Osteocyte (in vitro differentiated cells): ENCODE measurements around the gene MTERF4. TPM values are rescaled to one million over a fixed set of nuclear protein-coding genes. Genes with fewer than 3 reads are reported as not detected.

Experiments
- DNase-seq: peaks from one replicate; pipeline ENCODE4 v3.0.0; 2021; ENCODE audit warnings: mixed read lengths; ENCODE audit not compliant: unreplicated experiment; ENCODE audit errors: extremely low spot score
- H3K27ac Mint-ChIP-seq: one replicate; pipeline ENCODE4 v1.8.0; 2021; ENCODE audit warnings: mild to moderate bottlenecking, mixed read lengths; ENCODE audit not compliant: unreplicated experiment
- H3K27me3 Mint-ChIP-seq: one replicate; pipeline ENCODE4 v1.8.0; 2021; ENCODE audit warnings: mixed read lengths; ENCODE audit not compliant: unreplicated experiment
- H3K36me3 Mint-ChIP-seq: one replicate; pipeline ENCODE4 v1.8.0; 2021; ENCODE audit warnings: mixed read lengths; ENCODE audit not compliant: unreplicated experiment
- H3K4me1 Mint-ChIP-seq: one replicate; pipeline ENCODE4 v1.8.0; 2021; ENCODE audit warnings: mixed read lengths; ENCODE audit not compliant: unreplicated experiment
- H3K4me3 Mint-ChIP-seq: one replicate; pipeline ENCODE4 v1.8.0; 2021; ENCODE audit warnings: mild to moderate bottlenecking, moderate library complexity, mixed read lengths; ENCODE audit not compliant: unreplicated experiment
- H3K9me3 Mint-ChIP-seq: one replicate; pipeline ENCODE4 v1.8.0; 2021; ENCODE audit warnings: mixed read lengths; ENCODE audit not compliant: unreplicated experiment
- long read RNA-seq: library from polyadenylated mRNA; unstranded; transcript quantifications from one replicate; pipeline ENCODE4 v2.0.0, GENCODE V29; 2021
- total RNA-seq: library from RNA; stranded (reverse); gene quantifications from 2 replicates; pipeline ENCODE4 v1.2.1, GENCODE V29; 2021
- TF ChIP-seq, protein P1 (sequence below): fragments of 200-600 bp; sonication (generic); IDR thresholded peaks from 2 replicates; pipeline ENCODE4 v1.5.0; 2021; ENCODE audit warnings: antibody characterized with exemption, mild to moderate bottlenecking, moderate library complexity

Gene MTERF4, protein sequence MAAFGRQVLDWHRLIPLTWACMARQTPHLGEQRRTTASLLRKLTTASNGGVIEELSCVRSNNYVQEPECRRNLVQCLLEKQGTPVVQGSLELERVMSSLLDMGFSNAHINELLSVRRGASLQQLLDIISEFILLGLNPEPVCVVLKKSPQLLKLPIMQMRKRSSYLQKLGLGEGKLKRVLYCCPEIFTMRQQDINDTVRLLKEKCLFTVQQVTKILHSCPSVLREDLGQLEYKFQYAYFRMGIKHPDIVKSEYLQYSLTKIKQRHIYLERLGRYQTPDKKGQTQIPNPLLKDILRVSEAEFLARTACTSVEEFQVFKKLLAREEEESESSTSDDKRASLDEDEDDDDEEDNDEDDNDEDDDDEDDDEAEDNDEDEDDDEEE
- 32.4 and 36.8 TPM in 2 replicates for total RNA-seq
- long read RNA-seq, transcript MTERF4-202 (4 exons, 1,637 nt) = major isoform, 205 of 241 reads
- long read RNA-seq, transcript MTERF4-204 (3 exons, 802 nt) = minor isoform, 11 of 241 reads
- long read RNA-seq, partial matches to known transcripts = 4 of 241 reads
- long read RNA-seq, other reads (novel, unspliced or antisense) = 16 of 241 reads

DNA sequence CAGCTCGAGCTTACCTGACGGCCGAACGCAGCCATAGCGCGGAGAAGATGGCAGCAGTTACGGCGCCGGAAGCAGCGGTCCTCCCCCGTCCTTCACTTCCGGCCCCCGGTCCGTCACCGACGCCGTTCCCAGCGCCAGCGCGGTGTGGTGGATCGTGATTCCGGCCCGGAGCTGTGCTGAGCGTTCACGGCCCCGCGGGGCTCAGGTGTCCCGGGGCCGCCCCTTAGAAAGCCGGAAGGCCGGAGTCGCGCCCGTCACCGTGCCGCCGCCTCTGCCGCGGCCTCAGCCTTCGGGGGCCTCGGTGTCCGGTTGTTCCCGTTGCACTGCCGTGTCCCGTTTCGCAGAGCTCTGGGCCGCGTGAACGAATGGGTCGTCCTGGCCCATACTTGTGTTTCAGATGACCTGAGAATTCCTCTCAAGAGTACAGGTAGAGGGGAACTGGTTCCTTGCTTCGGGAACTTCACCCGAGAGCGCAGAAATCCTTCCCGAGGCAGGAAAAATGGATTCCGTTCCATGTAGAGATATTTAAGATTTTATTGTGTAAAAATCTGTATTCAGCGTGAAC is at the start of gene MTERF4:
Gene MTERF4 (minus strand): TSS at position 49 of the 565 bp plus-strand sequence. CDS start 14 bp downstream, at position 35.
- TF ChIP-seq, protein P1, sequence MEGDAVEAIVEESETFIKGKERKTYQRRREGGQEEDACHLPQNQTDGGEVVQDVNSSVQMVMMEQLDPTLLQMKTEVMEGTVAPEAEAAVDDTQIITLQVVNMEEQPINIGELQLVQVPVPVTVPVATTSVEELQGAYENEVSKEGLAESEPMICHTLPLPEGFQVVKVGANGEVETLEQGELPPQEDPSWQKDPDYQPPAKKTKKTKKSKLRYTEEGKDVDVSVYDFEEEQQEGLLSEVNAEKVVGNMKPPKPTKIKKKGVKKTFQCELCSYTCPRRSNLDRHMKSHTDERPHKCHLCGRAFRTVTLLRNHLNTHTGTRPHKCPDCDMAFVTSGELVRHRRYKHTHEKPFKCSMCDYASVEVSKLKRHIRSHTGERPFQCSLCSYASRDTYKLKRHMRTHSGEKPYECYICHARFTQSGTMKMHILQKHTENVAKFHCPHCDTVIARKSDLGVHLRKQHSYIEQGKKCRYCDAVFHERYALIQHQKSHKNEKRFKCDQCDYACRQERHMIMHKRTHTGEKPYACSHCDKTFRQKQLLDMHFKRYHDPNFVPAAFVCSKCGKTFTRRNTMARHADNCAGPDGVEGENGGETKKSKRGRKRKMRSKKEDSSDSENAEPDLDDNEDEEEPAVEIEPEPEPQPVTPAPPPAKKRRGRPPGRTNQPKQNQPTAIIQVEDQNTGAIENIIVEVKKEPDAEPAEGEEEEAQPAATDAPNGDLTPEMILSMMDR = no peak

DNA sequence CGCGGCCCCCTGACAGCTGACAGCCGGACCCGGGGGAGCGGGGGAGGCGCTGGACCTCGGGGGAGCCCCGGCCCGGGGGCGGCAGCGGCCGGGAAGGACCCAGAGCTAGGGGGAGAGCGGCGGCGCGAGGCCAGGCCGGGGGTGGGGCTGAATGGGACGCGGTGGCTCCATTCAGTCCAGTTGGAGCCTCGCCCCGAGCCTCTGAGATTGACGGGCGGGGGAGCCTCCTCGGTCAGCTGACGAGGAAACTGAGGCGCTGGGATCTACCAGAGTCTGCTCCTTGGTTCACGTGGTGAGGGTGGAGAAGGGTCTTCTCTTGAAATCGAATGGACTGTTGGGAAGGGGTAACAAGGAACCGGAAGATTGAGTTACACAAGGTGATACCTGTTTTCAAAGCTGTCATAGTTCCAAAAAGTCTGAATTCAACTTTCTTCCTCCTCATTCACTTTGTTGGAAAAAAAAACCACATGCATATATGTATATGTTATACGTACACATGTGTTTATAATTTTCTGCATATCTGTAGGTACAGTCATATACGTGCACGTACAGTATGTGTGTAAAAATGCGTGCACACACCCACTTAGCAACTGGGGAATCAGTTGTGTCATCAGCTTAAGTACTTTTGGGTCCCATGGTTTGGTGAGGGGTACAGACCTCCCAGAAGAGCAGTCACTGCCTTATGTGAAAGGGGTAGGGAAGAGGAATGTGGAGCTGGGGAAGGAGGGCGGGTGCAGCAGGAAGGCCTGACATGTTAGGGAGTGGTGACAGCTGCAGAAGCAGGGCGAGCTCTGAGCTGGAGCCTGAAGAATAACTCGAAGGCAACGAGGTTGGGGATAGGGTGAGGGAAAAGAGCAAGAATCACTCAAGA is 48.8 kb upstream of the MTERF4 start:
- peak overlapping the region; percentile 90 for H3K4me3 Mint-ChIP-seq
- peak overlapping the region; percentile 73 for H3K27ac Mint-ChIP-seq
- no peaks in the 10 kb centered on the region for H3K27me3 Mint-ChIP-seq
- H3K9me3 Mint-ChIP-seq = no peaks in the 10 kb centered on the region
- peaks cover 3% of the 10 kb centered on the region for H3K36me3 Mint-ChIP-seq
- TF ChIP-seq, protein P1 = no peak
- peaks cover 24% of the 10 kb centered on the region for H3K4me1 Mint-ChIP-seq
- DNase-seq = no peak

More for the DNA sequence above, at the start of gene MTERF4:
- no peaks in the 10 kb centered on the region for H3K27me3 Mint-ChIP-seq
- H3K4me1 Mint-ChIP-seq = peaks cover 25% of the 10 kb centered on the region
- H3K27ac Mint-ChIP-seq = peak within 1 kb of the TSS; percentile 96
- peak; percentile 93 for DNase-seq
- no peaks in the 10 kb centered on the region for H3K9me3 Mint-ChIP-seq
- H3K36me3 Mint-ChIP-seq = peaks cover 17% of the 10 kb centered on the region
- peak within 1 kb of the TSS; percentile 96 for H3K4me3 Mint-ChIP-seq

DNA sequence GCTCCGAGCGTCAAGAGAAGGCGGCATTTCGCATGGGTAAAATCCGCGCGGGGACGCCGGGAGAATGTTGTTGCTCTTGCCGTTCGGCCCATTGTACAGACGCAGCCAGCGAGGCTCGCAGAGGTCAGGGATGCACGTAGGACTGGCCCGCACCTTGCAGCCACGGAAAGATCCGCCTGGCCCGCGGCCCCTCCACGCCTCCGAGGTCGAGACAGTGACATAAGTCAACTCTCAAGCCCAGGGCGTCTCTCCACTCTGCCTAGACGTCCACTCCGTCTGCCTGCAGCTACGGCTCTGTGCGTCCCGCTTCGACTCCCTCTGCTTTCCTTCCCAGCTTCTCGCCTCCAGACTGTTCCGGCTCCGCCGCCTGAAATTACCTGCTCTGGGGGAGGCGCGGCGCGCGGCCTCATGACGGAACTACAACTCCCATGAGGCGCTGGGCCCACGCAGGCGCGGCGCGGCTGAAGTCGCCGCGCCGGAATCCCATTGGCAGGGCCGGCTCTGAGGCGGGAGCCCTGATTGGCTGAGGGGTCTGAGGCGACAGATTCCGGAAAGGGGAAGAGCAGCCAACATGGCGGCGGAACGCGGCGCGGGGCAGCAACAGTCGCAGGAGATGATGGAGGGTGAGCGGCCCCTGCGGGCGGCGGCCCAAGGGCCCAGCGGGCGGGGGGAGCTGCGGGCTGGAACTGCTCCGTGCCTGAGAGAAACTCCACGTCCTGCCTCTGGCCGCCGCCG is 48.0 kb upstream of the MTERF4 start, which contains the start of gene PPP1R7:
Gene PPP1R7 (plus strand): TSS at position 543 of the 735 bp plus-strand sequence. CDS start 29 bp downstream, at position 572.
- no peaks in the 10 kb centered on the region for H3K27me3 Mint-ChIP-seq

DNA sequence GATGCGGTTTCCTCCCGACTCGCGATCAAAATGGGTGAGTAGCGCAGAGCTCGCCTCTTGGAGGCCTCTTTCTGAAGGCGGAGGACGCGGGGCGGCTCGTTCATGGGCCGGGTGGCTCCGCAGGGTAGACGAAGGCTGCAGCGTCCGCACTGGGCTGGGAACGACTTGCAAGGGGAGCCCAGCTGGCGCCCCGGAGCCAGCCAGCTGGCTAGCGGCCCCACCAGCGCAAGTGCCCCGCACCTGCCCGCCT is 47.5 kb upstream of the MTERF4 start:
- H3K27me3 Mint-ChIP-seq = no peaks in the 10 kb centered on the region
- H3K36me3 Mint-ChIP-seq = peaks cover 3% of the 10 kb centered on the region
- no peak for DNase-seq
- H3K27ac Mint-ChIP-seq = peak overlapping the region; percentile 76
- H3K9me3 Mint-ChIP-seq = no peaks in the 10 kb centered on the region
- TF ChIP-seq, protein P1 = no peak
- H3K4me3 Mint-ChIP-seq = peak overlapping the region; percentile 90
- peaks cover 24% of the 10 kb centered on the region for H3K4me1 Mint-ChIP-seq

More for the DNA sequence above, 48.0 kb upstream of the MTERF4 start, which contains the start of gene PPP1R7:
- TF ChIP-seq, protein P1 = peak; percentile 17
- H3K4me1 Mint-ChIP-seq = peaks cover 24% of the 10 kb centered on the region
- peak; percentile 97 for DNase-seq
- peak within 1 kb of the TSS; percentile 90 for H3K4me3 Mint-ChIP-seq
- peaks cover 3% of the 10 kb centered on the region for H3K36me3 Mint-ChIP-seq
- H3K9me3 Mint-ChIP-seq = no peaks in the 10 kb centered on the region
- H3K27ac Mint-ChIP-seq = peak within 1 kb of the TSS; percentile 76
